GM12873 (cell line): ENCODE measurements around the gene OLFML2B.

Source experiments
- TF ChIP-seq, protein P1 (sequence below): IDR thresholded peaks from 2 replicates; pipeline ENCODE4 v1.5.1; 2012; ENCODE audit warnings: low read depth, mild to moderate bottlenecking, moderate library complexity, low read length, control low read depth; ENCODE audit not compliant: insufficient read depth; ENCODE audit errors: missing control alignments

OLFML2B gene

GRCh38 chr1:162067466-162067865 lies 43.8 kb upstream of the OLFML2B start:
- TF ChIP-seq, protein P1, sequence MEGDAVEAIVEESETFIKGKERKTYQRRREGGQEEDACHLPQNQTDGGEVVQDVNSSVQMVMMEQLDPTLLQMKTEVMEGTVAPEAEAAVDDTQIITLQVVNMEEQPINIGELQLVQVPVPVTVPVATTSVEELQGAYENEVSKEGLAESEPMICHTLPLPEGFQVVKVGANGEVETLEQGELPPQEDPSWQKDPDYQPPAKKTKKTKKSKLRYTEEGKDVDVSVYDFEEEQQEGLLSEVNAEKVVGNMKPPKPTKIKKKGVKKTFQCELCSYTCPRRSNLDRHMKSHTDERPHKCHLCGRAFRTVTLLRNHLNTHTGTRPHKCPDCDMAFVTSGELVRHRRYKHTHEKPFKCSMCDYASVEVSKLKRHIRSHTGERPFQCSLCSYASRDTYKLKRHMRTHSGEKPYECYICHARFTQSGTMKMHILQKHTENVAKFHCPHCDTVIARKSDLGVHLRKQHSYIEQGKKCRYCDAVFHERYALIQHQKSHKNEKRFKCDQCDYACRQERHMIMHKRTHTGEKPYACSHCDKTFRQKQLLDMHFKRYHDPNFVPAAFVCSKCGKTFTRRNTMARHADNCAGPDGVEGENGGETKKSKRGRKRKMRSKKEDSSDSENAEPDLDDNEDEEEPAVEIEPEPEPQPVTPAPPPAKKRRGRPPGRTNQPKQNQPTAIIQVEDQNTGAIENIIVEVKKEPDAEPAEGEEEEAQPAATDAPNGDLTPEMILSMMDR = no peak

DNA sequence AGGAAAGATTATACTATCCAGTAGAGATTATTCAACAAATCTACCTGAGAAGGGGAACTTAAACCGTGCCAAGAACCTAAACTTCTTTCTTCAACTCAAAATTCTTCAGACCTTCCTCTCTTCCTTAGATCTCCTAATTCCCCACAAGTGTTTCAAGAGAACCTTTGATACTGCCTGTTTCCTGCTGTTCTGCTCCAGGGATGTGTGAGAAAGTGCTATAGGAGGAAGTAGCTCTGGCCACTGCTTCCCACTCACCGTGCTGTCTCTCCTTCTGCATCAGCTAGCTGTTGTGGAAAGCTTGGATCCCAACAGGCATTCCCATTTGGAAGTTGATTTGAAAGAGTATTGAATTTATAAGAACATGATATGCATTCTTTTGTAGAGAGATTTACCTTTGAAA lies 41.3 kb upstream of the OLFML2B start:
- TF ChIP-seq, protein P1 = no peak

DNA sequence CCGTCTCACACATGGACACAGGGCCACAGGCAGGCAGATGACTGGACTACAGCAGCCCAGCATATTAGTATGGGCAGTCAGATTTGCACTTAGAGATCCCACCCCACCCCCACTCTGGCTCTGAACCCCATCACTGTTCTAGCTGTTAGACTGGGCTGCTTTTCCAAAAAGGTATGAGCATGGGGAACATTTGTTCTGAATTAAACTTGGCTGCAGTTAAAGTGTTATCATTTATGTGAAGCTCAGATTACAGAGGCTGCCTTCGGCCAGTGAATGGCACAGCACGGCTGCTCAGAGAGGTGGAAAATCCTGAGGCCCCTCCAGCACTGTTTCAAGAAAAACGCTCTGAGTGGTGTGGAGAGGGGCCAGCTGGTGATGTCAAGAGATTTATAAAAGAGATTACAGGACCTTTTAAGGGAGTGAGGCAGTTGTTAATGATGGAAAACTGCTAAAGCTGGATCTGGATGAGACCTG lies 38.9 kb upstream of the OLFML2B start:
- TF ChIP-seq, protein P1 = no peak

- TF ChIP-seq, protein P1 = no peak
Observed at GRCh38 chr1:162060314-162060713, 36.6 kb upstream of the OLFML2B start.

- TF ChIP-seq, protein P1 = no peak
Observed at GRCh38 chr1:162059721-162060120, 36.1 kb upstream of the OLFML2B start.

DNA sequence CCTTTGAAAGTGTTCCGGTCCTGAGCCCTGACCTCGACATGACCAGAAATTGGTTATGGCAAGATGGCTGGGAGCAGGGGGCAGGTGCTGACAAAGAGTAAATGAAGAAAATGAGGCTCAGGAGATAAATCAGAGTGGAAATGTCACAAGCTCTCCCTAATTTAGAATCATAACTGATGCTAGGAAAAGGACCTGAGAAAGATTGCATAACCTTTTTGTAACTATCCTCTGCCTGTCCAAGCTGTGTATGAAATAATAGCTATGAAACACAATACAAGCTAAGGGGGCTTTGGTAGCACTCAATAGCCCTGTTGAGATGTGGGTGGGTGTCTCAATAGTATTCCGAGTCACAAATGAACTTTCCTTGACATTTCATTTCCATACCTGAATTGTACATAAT lies 32.9 kb upstream of the OLFML2B start:
- TF ChIP-seq, protein P1 = no peak

GRCh38 chr1:162056043-162056442 lies 32.4 kb upstream of the OLFML2B start:
- TF ChIP-seq, protein P1 = peak; percentile 89

DNA sequence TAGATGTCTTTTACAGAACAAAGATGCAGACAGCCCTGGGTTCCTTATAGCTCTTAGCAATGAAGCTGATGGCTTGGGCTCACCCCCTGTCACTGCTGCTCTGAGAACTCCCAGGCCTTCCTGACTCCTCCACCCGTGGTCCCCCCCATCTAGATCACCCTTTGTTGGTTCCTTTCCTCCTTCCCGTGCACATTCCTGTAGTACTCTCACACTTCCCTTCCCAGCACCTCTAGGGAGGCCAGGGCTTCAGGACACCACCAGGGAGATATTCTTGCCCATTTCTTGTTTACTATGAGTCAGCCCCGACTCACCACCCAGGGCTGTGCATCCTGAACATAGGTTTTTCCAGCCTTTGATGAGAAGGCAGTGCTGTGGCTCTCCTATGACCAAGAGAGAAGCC lies 31.4 kb upstream of the OLFML2B start:
- TF ChIP-seq, protein P1 = no peak
